ENCODE data around the gene ZNF407. TPM values are rescaled to one million over a fixed set of nuclear protein-coding genes. Genes with fewer than 3 reads are reported as not detected.
A peak's percentile ranks its signal among the peaks of the same experiment; 100 is the strongest.

ZNF407 gene
- total RNA-seq, 1 donor from 2014 or later = 14.7 TPM

DNA sequence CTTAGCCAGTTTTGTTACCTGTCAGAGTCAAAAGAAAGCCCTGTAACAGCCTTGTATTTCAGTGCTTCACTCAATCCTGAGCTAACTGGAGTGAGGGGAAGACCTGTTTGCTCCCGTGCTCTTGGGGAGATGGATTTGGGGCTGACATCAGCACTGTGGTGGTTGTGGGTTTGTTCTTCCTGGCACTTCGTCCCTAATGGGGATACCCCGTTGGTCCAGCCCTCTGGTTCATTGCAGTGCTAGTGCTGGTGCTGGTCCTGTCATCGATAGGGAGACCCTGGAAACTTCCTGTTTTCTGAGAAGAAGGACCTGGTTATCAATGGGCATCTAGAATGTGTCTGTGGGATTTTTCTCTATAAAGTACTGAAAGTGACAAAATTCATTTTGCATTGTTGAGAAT is 205.4 kb downstream of the ZNF407 start:
- Mint-ChIP-seq H3K4me1 (ENCODE audit: unreplicated experiment) (peaks cover 27% of the 10 kb centered on the region), H3K9me3 (no peaks in the 10 kb centered on the region), H3K36me3 (peaks cover 4% of the 10 kb centered on the region), H3K4me3 (no peak overlapping the region), H3K27ac (no peak overlapping the region), H3K27me3 (no peaks in the 10 kb centered on the region)
- no peak for DNase-seq (ENCODE audit: extremely low spot score, unreplicated experiment)
- TF ChIP-seq, protein P1, sequence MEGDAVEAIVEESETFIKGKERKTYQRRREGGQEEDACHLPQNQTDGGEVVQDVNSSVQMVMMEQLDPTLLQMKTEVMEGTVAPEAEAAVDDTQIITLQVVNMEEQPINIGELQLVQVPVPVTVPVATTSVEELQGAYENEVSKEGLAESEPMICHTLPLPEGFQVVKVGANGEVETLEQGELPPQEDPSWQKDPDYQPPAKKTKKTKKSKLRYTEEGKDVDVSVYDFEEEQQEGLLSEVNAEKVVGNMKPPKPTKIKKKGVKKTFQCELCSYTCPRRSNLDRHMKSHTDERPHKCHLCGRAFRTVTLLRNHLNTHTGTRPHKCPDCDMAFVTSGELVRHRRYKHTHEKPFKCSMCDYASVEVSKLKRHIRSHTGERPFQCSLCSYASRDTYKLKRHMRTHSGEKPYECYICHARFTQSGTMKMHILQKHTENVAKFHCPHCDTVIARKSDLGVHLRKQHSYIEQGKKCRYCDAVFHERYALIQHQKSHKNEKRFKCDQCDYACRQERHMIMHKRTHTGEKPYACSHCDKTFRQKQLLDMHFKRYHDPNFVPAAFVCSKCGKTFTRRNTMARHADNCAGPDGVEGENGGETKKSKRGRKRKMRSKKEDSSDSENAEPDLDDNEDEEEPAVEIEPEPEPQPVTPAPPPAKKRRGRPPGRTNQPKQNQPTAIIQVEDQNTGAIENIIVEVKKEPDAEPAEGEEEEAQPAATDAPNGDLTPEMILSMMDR (conservative IDR thresholded peaks at IDR 0.05) = no peak

DNA sequence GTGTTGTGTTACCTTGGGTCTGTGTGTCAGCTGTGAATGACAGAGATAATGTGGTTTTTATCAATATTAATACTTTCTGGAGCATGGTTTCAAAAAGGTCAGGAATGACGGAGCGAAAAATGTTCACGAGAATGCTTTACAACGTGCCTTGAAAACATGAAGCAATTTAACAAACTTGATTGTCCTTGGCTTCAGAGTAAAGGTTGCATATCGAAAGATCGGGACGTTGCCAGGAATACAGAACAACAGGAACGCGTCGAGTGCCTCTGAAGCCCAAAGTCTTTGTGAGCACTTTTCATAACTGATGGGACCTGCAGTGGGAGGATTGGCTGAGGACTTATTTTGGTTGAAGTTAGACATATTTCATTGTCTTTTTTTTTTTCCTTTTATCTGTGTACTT is 206.1 kb downstream of the ZNF407 start:
- Mint-ChIP-seq H3K4me3 (peak overlapping the region; percentile 76), H3K4me1 (ENCODE audit: unreplicated experiment) (peaks cover 22% of the 10 kb centered on the region), H3K9me3 (no peaks in the 10 kb centered on the region), H3K27ac (peak overlapping the region; percentile 9), H3K27me3 (no peaks in the 10 kb centered on the region), H3K36me3 (peaks cover 4% of the 10 kb centered on the region)
- DNase-seq (ENCODE audit: extremely low spot score, unreplicated experiment) = no peak
- TF ChIP-seq, protein P1 (conservative IDR thresholded peaks at IDR 0.05) = no peak

DNA sequence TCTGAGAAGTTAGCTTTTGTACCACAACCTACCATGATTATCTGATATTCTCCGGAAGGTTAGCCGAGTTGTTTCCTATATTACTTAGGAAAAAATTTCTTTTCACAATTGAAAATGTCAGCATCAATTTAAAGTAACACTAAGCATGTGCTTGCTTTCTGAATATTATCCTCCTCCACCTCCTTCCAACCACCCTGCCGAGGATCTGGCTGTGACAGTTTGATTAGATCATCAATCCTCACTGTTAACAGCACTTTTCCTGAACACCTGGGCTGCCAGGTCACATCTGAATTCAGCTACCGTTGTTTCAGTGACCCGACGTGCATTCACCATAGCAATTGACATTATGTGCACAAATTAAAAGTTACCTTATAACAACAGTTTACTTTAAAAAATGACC is 207.0 kb downstream of the ZNF407 start:
- H3K4me3 Mint-ChIP-seq = peak overlapping the region; percentile 58
- TF ChIP-seq, protein P1 (conservative IDR thresholded peaks at IDR 0.05) = no peak
- no peak for DNase-seq (ENCODE audit: extremely low spot score, unreplicated experiment)
- peaks cover 4% of the 10 kb centered on the region for H3K36me3 Mint-ChIP-seq
- peaks cover 22% of the 10 kb centered on the region for H3K4me1 Mint-ChIP-seq (ENCODE audit: unreplicated experiment)
- no peaks in the 10 kb centered on the region for H3K27me3 Mint-ChIP-seq
- no peaks in the 10 kb centered on the region for H3K9me3 Mint-ChIP-seq
- H3K27ac Mint-ChIP-seq = no peak overlapping the region

DNA sequence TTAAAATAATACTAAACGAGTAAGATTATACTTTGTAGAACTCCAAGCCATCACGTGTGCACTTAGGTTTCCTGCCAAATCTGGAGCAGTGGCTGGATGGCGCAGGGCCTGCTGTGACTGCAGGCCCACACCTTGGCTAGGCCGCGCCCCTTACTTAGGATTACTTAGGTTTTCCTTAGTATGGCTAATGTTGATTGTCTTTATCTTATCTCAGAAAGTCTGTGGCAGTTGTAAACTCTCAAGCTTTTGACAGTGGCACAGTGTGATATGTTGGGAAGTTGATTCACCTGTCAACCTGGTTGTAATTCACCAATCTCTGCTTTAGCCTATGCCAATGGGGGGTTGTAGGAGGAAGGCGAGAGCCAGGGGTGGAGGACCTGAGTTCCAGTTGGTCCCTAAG is 208.4 kb downstream of the ZNF407 start:
- DNase-seq (ENCODE audit: extremely low spot score, unreplicated experiment) = no peak

DNA sequence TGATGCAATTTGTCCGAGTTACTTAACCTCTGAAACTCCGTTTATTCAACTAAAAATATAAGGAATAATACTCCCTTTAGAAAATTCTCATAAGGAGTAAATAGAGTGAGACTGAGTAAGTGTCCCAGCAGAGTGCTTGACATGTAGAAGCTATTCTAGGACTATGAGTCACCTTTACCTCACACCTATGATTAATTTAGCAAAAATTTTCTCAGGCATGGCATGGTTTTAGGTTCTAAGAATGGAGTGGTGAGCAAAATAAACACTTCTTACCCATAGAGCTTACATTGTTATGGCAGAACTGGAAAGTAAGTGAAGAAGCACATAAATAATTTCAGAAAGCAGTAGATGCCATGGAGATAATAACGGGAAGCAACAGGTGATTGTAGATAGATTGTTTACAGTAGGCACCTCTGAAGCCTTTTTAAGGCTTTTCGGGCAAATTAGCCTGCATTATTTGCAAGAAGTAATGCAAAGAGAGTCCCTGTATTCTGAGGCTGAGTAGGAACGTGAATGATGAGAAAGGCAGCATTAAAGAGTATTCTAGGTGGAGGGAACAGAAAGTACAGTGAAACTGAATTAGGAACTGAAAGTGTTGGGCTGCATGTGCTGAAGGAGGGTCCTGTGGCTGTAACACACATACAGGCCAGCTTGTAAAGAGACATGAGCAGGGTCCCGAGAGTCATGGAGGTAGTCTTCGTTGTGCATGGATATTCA is 209.2 kb downstream of the ZNF407 start:
- Mint-ChIP-seq H3K9me3 (no peaks in the 10 kb centered on the region), H3K27ac (no peak overlapping the region), H3K27me3 (no peaks in the 10 kb centered on the region), H3K4me3 (no peak overlapping the region), H3K36me3 (peaks cover 4% of the 10 kb centered on the region), H3K4me1 (ENCODE audit: unreplicated experiment) (peaks cover 22% of the 10 kb centered on the region)
- DNase-seq (ENCODE audit: extremely low spot score, unreplicated experiment) = no peak
- TF ChIP-seq, protein P1 (conservative IDR thresholded peaks at IDR 0.05) = no peak

More for the DNA sequence above, 208.4 kb downstream of the ZNF407 start:
- H3K27me3 Mint-ChIP-seq = no peaks in the 10 kb centered on the region
- H3K36me3 Mint-ChIP-seq = peaks cover 4% of the 10 kb centered on the region
- no peaks in the 10 kb centered on the region for H3K9me3 Mint-ChIP-seq
- H3K27ac Mint-ChIP-seq = no peak overlapping the region
- TF ChIP-seq, protein P1 (conservative IDR thresholded peaks at IDR 0.05) = no peak
- H3K4me1 Mint-ChIP-seq (ENCODE audit: unreplicated experiment) = peaks cover 22% of the 10 kb centered on the region
- no peak overlapping the region for H3K4me3 Mint-ChIP-seq

Data from type B pancreatic cell (in vitro differentiated cells).